H1 (cell line): ENCODE measurements around the gene PRRX2. TPM values are rescaled to one million over a fixed set of nuclear protein-coding genes. Genes with fewer than 3 reads are reported as not detected.

Source experiments
- CHD1 ChIP-seq: IDR thresholded peaks from 2 replicates; pipeline ENCODE4 v1.6.1; 2012; ENCODE audit warnings: low read depth, low read length, improper control_type of control experiment
- CHD7 ChIP-seq: fragments of 300-600 bp; sonication (generic); IDR thresholded peaks from 2 replicates; pipeline ENCODE4 v1.7.1; 2012; ENCODE audit warnings: low read length, moderate library complexity, mild to moderate bottlenecking, inconsistent platforms; ENCODE audit not compliant: insufficient replicate concordance
- NRF1 ChIP-seq: IDR thresholded peaks from 2 replicates; pipeline ENCODE4 v1.6.1; 2011; ENCODE audit warnings: mild to moderate bottlenecking, low read depth, low read length, improper control_type of control experiment
- RFX5 ChIP-seq: IDR thresholded peaks from 2 replicates; pipeline ENCODE4 v1.6.1; 2011; ENCODE audit warnings: low read depth, low read length, improper control_type of control experiment, borderline replicate concordance
- RXRA ChIP-seq: IDR thresholded peaks from 2 replicates; pipeline ENCODE4 v1.6.1; 2011; ENCODE audit warnings: low read depth, mild to moderate bottlenecking, low read length, moderate library complexity; ENCODE audit not compliant: insufficient read depth
- SRF ChIP-seq: IDR thresholded peaks from 2 replicates; pipeline ENCODE4 v1.6.1; 2011; ENCODE audit warnings: mild to moderate bottlenecking, low read depth, low read length, moderate library complexity
- SUZ12 ChIP-seq: fragments of 200-600 bp; sonication (generic); IDR thresholded peaks from 2 replicates; pipeline ENCODE4 v1.6.1; 2012; ENCODE audit warnings: mild to moderate bottlenecking, inconsistent platforms, low read length, moderate library complexity, mixed read lengths
- USF2 ChIP-seq: IDR thresholded peaks from 2 replicates; pipeline ENCODE4 v1.6.1; 2011; ENCODE audit warnings: low read length, improper control_type of control experiment
- polyA plus RNA-seq, 7 experiments: library from polyadenylated mRNA; depleted of rRNA in 3 of 7; stranded (reverse) in 5 of 7; unstranded in 2 of 7; fragments of >200 nt in 5 of 7; fragments of 200-250 nt in 2 of 7; gene quantifications; 1 replicate in 5 of 7; 2 replicates in 1 of 7; 4 replicates in 1 of 7; pipeline versions ENCODE4 v1.2.1 to v1.2.3, GENCODE V29; 2011 to 2013; ENCODE audit warnings: missing spikeins in 2 of 7, mixed read lengths in 2 of 7
- total RNA-seq: library from RNA; stranded (reverse); fragmentation: NEBNext Ultra II Directional; extraction: Animal tissue kit (Norgen Biotek cat#: 25700); gene quantifications from 2 replicates; pipeline ENCODE4 v1.2.1, GENCODE V29; 2021

PRRX2 gene
- total and polyA plus RNA-seq, 2 of the 8 experiments (the other 6 are each of a cell fraction or from before 2014, with no cell fraction given): 5.8 to 9.2 TPM

- TF ChIP-seq CHD7 (no peak), SRF (no peak), RFX5 (no peak), SUZ12 (no peak), CHD1 (no peak), USF2 (no peak), NRF1 (no peak), RXRA (no peak)
- TF ChIP-seq, all 59 proteins: peak for 0
These were observed 10.2 kb downstream of the PRRX2 start (continued) for GRCh38 chr9:129675620-129676019.
